Measurements from ENCODE around the gene STK17A. TPM values are rescaled to one million over a fixed set of nuclear protein-coding genes. Genes with fewer than 3 reads are reported as not detected.

Gene STK17A
- total and polyA plus RNA-seq, 2 of the 8 experiments (the other 6 are each of a cell fraction or from before 2014, with no cell fraction given) = 2.2 to 12.2 TPM

GRCh38 chr7:43600056-43600455, 17.1 kb downstream of the STK17A start (continued):
- no peak for TF ChIP-seq RNF2 (IDR thresholded peaks at IDR 0.05; ENCODE audit: borderline replicate concordance, low read depth, low read length, missing control alignments, poor library complexity, severe bottlenecking)
- TF ChIP-seq SP4 (IDR thresholded peaks at IDR 0.05; ENCODE audit: low read length) = no peak
